H1 (cell line): Measurements from ENCODE around the gene OR52E8. TPM values are rescaled to one million over a fixed set of nuclear protein-coding genes. Genes with fewer than 3 reads are reported as not detected.

Source experiments
- ATF2 ChIP-seq: IDR thresholded peaks from 2 replicates; pipeline ENCODE4 v1.6.1; 2012; ENCODE audit warnings: low read length, inconsistent platforms
- BRCA1 ChIP-seq: IDR thresholded peaks from 2 replicates; pipeline ENCODE4 v1.6.1; 2012; ENCODE audit warnings: low read depth, low read length, improper control_type of control experiment
- CTBP2 ChIP-seq: IDR thresholded peaks from 2 replicates; pipeline ENCODE4 v1.7.0; 2011; ENCODE audit warnings: borderline replicate concordance, mild to moderate bottlenecking, moderate library complexity, mixed read lengths, low read length; ENCODE audit not compliant: insufficient read depth, insufficient read length
- E2F6 ChIP-seq: IDR thresholded peaks from 2 replicates; pipeline ENCODE4 v1.6.1; 2012; ENCODE audit warnings: inconsistent platforms
- KDM5A ChIP-seq: fragments of 200-600 bp; IDR thresholded peaks from 2 replicates; pipeline ENCODE4 v1.7.1; 2012; ENCODE audit warnings: mild to moderate bottlenecking, low read length, inconsistent platforms, mixed read lengths
- NRF1 ChIP-seq: IDR thresholded peaks from 2 replicates; pipeline ENCODE4 v1.6.1; 2011; ENCODE audit warnings: mild to moderate bottlenecking, low read depth, low read length, improper control_type of control experiment
- SAP30 ChIP-seq: fragments of 300-600 bp; sonication (generic); IDR thresholded peaks from 2 replicates; pipeline ENCODE4 v1.7.1; 2012; ENCODE audit warnings: low read length, moderate library complexity, mild to moderate bottlenecking, inconsistent platforms; ENCODE audit not compliant: insufficient read depth, insufficient replicate concordance
- polyA plus RNA-seq, 7 experiments: library from polyadenylated mRNA; depleted of rRNA in 3 of 7; stranded (reverse) in 5 of 7; unstranded in 2 of 7; fragments of >200 nt in 5 of 7; fragments of 200-250 nt in 2 of 7; gene quantifications; 1 replicate in 5 of 7; 2 replicates in 1 of 7; 4 replicates in 1 of 7; pipeline versions ENCODE4 v1.2.1 to v1.2.3, GENCODE V29; 2011 to 2013; ENCODE audit warnings: missing spikeins in 2 of 7, mixed read lengths in 2 of 7
- total RNA-seq: library from RNA; stranded (reverse); fragmentation: NEBNext Ultra II Directional; extraction: Animal tissue kit (Norgen Biotek cat#: 25700); gene quantifications from 2 replicates; pipeline ENCODE4 v1.2.1, GENCODE V29; 2021
- TF ChIP-seq, protein P1 (sequence below): fragments of 300-600 bp; sonication (generic); IDR thresholded peaks from 2 replicates; pipeline ENCODE4 v1.7.1; 2012; ENCODE audit warnings: low read length, moderate library complexity, mild to moderate bottlenecking, inconsistent platforms; ENCODE audit not compliant: insufficient replicate concordance
- TF ChIP-seq, protein P2 (sequence below): IDR thresholded peaks from 2 replicates; pipeline ENCODE4 v1.6.1; 2012; ENCODE audit warnings: inconsistent platforms

Gene OR52E8
- total and polyA plus RNA-seq, 2 of the 8 experiments (the other 6 are each of a cell fraction or from before 2014, with no cell fraction given): not detected

GRCh38 chr11:5899534-5899933 lies 42.0 kb upstream of the OR52E8 start (continued):
- TF ChIP-seq, protein P1, sequence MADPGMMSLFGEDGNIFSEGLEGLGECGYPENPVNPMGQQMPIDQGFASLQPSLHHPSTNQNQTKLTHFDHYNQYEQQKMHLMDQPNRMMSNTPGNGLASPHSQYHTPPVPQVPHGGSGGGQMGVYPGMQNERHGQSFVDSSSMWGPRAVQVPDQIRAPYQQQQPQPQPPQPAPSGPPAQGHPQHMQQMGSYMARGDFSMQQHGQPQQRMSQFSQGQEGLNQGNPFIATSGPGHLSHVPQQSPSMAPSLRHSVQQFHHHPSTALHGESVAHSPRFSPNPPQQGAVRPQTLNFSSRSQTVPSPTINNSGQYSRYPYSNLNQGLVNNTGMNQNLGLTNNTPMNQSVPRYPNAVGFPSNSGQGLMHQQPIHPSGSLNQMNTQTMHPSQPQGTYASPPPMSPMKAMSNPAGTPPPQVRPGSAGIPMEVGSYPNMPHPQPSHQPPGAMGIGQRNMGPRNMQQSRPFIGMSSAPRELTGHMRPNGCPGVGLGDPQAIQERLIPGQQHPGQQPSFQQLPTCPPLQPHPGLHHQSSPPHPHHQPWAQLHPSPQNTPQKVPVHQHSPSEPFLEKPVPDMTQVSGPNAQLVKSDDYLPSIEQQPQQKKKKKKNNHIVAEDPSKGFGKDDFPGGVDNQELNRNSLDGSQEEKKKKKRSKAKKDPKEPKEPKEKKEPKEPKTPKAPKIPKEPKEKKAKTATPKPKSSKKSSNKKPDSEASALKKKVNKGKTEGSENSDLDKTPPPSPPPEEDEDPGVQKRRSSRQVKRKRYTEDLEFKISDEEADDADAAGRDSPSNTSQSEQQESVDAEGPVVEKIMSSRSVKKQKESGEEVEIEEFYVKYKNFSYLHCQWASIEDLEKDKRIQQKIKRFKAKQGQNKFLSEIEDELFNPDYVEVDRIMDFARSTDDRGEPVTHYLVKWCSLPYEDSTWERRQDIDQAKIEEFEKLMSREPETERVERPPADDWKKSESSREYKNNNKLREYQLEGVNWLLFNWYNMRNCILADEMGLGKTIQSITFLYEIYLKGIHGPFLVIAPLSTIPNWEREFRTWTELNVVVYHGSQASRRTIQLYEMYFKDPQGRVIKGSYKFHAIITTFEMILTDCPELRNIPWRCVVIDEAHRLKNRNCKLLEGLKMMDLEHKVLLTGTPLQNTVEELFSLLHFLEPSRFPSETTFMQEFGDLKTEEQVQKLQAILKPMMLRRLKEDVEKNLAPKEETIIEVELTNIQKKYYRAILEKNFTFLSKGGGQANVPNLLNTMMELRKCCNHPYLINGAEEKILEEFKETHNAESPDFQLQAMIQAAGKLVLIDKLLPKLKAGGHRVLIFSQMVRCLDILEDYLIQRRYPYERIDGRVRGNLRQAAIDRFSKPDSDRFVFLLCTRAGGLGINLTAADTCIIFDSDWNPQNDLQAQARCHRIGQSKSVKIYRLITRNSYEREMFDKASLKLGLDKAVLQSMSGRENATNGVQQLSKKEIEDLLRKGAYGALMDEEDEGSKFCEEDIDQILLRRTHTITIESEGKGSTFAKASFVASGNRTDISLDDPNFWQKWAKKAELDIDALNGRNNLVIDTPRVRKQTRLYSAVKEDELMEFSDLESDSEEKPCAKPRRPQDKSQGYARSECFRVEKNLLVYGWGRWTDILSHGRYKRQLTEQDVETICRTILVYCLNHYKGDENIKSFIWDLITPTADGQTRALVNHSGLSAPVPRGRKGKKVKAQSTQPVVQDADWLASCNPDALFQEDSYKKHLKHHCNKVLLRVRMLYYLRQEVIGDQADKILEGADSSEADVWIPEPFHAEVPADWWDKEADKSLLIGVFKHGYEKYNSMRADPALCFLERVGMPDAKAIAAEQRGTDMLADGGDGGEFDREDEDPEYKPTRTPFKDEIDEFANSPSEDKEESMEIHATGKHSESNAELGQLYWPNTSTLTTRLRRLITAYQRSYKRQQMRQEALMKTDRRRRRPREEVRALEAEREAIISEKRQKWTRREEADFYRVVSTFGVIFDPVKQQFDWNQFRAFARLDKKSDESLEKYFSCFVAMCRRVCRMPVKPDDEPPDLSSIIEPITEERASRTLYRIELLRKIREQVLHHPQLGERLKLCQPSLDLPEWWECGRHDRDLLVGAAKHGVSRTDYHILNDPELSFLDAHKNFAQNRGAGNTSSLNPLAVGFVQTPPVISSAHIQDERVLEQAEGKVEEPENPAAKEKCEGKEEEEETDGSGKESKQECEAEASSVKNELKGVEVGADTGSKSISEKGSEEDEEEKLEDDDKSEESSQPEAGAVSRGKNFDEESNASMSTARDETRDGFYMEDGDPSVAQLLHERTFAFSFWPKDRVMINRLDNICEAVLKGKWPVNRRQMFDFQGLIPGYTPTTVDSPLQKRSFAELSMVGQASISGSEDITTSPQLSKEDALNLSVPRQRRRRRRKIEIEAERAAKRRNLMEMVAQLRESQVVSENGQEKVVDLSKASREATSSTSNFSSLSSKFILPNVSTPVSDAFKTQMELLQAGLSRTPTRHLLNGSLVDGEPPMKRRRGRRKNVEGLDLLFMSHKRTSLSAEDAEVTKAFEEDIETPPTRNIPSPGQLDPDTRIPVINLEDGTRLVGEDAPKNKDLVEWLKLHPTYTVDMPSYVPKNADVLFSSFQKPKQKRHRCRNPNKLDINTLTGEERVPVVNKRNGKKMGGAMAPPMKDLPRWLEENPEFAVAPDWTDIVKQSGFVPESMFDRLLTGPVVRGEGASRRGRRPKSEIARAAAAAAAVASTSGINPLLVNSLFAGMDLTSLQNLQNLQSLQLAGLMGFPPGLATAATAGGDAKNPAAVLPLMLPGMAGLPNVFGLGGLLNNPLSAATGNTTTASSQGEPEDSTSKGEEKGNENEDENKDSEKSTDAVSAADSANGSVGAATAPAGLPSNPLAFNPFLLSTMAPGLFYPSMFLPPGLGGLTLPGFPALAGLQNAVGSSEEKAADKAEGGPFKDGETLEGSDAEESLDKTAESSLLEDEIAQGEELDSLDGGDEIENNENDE: no peak
- TF ChIP-seq SAP30: no peak
- TF ChIP-seq, protein P2, sequence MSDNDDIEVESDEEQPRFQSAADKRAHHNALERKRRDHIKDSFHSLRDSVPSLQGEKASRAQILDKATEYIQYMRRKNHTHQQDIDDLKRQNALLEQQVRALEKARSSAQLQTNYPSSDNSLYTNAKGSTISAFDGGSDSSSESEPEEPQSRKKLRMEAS: no peak
- no peak for TF ChIP-seq ATF2
- no peak for TF ChIP-seq BRCA1
- TF ChIP-seq E2F6: no peak
- no peak for TF ChIP-seq KDM5A
- no peak for TF ChIP-seq NRF1
- no peak for TF ChIP-seq CTBP2
